Activated naive CD4-positive, alpha-beta T cell treated with anti-CD3 and anti-CD28 coated beads, Interleukin-2, amount 50 U/mL, for 24 hours (primary cell): Measurements from ENCODE around the gene MEGF11.
"Not testable (repeated sequence)": the region's sequence is repeated elsewhere in the genome, so short reads cannot be mapped to it uniquely, and the experiment has no call there.

Experiments used
- H3K27ac Mint-ChIP-seq: one replicate; pipeline ENCODE4 v1.8.0; 2021; ENCODE audit warnings: mild to moderate bottlenecking, mixed read lengths
- H3K27me3 Mint-ChIP-seq: one replicate; pipeline ENCODE4 v1.8.0; 2021; ENCODE audit warnings: mixed read lengths
- H3K36me3 Mint-ChIP-seq: one replicate; pipeline ENCODE4 v1.8.0; 2021; ENCODE audit warnings: mixed read lengths
- H3K4me1 Mint-ChIP-seq: one replicate; pipeline ENCODE4 v1.8.0; 2021; ENCODE audit warnings: mixed read lengths
- H3K4me3 Mint-ChIP-seq: one replicate; pipeline ENCODE4 v1.8.0; 2021; ENCODE audit warnings: mild to moderate bottlenecking, mixed read lengths
- H3K9me3 Mint-ChIP-seq: one replicate; pipeline ENCODE4 v1.8.0; 2021; ENCODE audit warnings: mixed read lengths

MEGF11 gene

DNA sequence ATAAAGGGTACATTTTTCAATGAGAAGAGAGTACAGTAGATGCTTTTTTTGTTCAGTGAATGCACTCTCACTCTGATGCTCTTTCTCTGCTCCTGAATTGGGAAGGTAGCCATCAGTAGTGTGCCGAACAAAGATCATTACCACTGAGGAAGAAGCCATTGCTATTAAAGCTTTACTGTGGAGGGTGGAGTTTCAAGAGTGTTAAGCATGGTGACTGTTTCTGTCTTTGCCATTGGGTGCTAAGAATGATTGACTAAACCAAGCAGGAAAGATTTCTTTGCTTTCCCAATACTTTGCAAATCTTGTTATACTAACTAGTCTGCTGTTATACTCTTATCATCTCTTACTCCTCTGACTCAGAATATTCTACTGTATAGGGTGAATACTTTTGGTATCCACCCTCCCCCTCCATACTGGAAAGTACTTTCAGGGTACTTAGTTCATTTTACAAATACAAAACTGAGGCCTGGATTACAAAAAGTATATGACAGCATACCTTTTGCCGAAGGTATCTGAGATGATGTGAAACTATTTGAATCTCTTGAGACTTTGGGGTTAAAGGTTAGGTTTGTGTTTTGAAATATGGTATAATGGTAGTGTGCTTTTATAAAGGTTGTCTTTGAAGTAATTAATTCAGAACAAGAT is 382.5 kb downstream of the MEGF11 start:
- Mint-ChIP-seq H3K9me3 (no peaks in the 10 kb centered on the region), H3K4me3 (peak overlapping the region; percentile 99), H3K36me3 (peaks cover 5% of the 10 kb centered on the region), H3K4me1 (peaks cover 47% of the 10 kb centered on the region), H3K27ac (peak overlapping the region; percentile 99), H3K27me3 (no peaks in the 10 kb centered on the region)

DNA sequence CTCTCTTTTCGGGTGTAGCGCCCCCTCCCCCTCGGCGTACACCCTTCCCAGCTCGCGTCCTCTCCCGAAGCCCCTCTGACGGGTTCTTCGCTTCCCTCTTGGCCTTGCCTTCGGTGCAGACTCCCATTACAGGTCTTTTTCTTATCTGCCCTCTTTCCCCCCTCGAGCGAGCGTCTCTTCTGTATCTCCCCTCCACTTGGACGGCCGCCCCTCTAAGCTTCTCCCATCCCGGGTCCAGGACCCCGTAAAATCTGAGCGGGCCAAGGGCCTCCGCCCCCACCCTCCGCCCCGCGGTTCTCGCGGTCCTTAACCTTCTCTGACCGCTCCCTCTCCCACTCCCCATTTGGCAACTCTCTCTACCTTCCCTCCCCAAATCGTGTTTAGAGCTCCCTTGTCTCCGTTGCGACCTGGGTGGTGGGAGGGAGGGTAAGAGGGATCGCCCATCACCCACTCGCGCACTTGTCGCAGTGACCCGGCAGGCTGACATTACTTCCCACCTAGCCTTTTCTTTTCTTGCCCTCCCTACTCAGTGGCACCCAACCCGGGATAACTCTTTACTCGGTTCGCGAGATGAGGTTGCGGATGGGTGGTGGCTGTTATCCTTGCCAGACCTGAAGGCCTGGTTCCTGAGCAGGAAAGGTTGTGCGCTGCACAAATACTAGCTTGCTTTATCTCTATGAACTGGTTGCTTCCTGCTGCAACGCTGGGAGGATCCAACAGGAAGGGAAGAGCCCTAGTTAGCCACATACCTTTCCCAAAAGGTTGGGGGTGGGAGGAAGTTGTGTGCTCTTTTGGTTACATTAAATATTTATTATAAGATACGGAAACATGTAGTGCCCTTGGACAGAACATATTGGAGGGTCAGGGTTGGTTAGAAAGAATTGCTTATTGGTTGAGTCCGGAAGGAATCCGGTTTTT is 383.3 kb downstream of the MEGF11 start:
- peak overlapping the region; percentile 99 for H3K27ac Mint-ChIP-seq
- peaks cover 5% of the 10 kb centered on the region for H3K36me3 Mint-ChIP-seq
- H3K27me3 Mint-ChIP-seq, result no peaks in the 10 kb centered on the region
- no peaks in the 10 kb centered on the region for H3K9me3 Mint-ChIP-seq
- H3K4me3 Mint-ChIP-seq, result peak overlapping the region; percentile 99
- H3K4me1 Mint-ChIP-seq, result peaks cover 40% of the 10 kb centered on the region

DNA sequence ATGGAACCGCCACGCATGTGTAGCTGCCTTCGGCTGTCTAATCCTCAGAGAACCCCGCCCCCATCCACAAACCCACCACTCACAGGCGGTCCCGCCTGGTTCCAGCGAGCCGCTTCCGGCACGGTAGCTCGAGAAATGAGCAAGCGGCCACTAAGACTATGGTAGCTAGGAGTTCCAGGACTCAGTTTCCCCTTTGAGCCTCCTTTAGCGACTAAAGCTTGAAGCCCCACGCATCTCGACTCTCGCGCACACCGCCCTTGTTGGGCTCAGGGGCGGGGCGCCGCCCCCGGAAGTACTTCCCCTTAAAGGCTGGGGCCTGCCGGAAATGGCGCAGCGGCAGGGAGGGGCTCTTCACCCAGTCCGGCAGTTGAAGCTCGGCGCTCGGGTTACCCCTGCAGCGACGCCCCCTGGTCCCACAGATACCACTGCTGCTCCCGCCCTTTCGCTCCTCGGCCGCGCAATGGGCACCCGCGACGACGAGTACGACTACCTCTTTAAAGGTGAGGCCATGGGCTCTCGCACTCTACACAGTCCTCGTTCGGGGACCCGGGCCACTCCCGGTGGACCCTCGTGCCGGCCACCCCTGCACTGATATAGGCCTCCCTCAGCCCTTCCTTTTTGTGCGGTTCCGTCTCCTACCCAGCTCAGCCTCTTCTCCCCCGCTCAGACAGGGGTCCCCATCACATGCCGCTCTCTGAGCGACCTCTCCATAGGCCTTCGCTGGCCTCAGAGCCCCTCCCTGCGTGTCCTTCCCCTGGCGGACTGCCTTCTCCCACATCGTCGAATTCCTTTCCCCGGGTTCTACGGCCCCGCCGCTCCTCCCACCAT is 384.2 kb downstream of the MEGF11 start, which contains the start of gene RAB11A:
RAB11A (plus strand) TSS at position 366 of the 828 bp plus-strand sequence; CDS start at position 461, 95 bp downstream.
- peaks cover 3% of the 10 kb centered on the region for H3K36me3 Mint-ChIP-seq
- peak within 1 kb of the TSS; percentile 99 for H3K4me3 Mint-ChIP-seq
- no peaks in the 10 kb centered on the region for H3K9me3 Mint-ChIP-seq
- peak within 1 kb of the TSS; percentile 99 for H3K27ac Mint-ChIP-seq
- H3K4me1 Mint-ChIP-seq, result peaks cover 36% of the 10 kb centered on the region
- no peaks in the 10 kb centered on the region for H3K27me3 Mint-ChIP-seq

DNA sequence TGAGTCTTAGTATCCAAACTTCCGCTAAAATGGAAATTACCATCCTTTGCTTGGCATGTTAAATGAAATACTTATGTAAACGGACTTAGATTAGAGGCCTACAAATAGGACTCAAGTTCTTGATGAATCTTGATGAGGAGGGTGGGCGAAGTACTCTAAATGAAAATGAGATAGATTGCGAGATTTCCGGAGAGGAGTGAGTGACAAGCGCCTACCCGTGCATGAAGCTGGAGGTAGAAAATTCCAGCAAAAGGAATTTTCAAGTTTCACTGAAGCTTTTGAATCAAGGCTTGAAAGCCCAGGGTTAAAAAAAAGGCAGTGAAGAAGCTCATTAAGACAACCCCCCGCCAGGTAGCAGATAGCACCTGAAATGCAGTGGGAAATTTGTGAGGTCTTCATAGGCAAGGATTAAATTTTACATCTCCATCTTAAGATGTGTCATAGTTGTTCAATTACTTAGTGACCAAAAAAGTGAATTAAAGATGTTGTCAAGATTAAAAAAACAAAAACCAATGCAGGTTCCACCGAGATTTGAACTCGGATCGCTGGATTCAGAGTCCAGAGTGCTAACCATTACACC is 384.9 kb downstream of the MEGF11 start:
- Mint-ChIP-seq H3K9me3 (no peaks in the 10 kb centered on the region), H3K27ac (peak overlapping the region; percentile 99), H3K36me3 (peaks cover 3% of the 10 kb centered on the region), H3K4me1 (peaks cover 35% of the 10 kb centered on the region), H3K27me3 (no peaks in the 10 kb centered on the region), H3K4me3 (peak overlapping the region; percentile 99)

DNA sequence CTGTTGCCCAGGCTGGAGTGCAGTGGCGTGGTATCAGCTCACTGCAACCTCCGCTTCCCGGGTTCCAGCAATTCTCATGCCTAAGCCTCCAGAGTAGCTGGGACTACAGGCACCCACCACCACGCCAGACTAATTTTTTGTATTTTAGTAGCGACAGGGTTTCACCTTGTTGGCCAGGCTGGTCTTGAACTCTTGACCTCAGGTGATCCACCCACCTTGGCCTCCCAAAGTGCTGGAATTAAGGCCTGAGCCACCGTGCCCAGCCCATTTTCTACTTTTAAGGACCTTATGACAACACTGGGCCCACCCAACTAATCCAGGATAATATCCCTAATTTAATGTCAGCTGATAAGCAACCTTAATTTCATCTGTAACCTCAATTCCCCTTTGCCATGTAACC is 385.6 kb downstream of the MEGF11 start:
- not testable (repeated sequence) for H3K27ac Mint-ChIP-seq, H3K27me3 Mint-ChIP-seq, H3K9me3 Mint-ChIP-seq, H3K4me3 Mint-ChIP-seq, H3K36me3 Mint-ChIP-seq
- peaks cover 31% of the 10 kb centered on the region for H3K4me1 Mint-ChIP-seq

DNA sequence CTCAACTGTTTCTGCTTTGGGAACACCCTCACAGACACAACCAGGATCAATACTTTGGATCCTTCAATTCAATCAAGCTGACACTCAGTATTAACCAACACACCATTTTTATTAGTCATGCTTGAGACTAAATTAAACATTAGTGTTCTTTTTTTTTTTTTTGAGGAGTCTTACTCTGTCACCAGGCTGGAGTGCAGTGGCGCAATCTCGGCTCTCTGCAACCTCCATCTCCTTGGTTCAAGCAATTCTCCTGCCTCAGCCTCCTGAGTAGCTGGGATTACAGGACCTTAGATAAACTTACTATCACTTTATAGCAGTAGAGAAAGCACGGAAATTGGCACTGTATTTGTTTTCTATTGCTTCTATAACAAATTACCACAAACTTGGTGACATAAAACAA is 386.3 kb downstream of the MEGF11 start:
- Mint-ChIP-seq H3K9me3 (no peaks in the 10 kb centered on the region), H3K36me3 (no peaks in the 10 kb centered on the region), H3K27ac (no peak overlapping the region), H3K27me3 (no peaks in the 10 kb centered on the region), H3K4me3 (no peak overlapping the region), H3K4me1 (peaks cover 24% of the 10 kb centered on the region)

DNA sequence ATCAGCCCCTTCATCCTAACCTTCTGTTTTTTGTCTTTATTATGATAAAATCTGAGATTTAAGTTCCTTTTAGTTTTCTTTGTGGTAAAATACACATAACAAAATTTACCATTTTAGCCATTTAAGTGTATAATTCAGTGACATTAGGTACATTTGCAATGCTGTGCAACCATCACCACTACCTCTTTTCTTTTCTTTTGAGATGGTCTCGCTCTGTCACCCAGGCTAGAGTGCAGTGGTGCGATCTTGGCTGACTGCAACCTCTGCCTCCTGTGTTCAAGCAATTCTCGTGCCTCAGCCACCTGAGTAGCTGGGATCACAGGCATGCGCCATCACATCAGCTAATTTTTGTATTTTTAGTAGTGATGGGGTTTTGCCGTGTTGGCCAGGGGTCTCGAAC is 390.4 kb downstream of the MEGF11 start:
- Mint-ChIP-seq H3K36me3 (no peaks in the 10 kb centered on the region), H3K4me3 (no peak overlapping the region), H3K27ac (no peak overlapping the region), H3K9me3 (no peaks in the 10 kb centered on the region), H3K4me1 (peaks cover 5% of the 10 kb centered on the region), H3K27me3 (no peaks in the 10 kb centered on the region)

DNA sequence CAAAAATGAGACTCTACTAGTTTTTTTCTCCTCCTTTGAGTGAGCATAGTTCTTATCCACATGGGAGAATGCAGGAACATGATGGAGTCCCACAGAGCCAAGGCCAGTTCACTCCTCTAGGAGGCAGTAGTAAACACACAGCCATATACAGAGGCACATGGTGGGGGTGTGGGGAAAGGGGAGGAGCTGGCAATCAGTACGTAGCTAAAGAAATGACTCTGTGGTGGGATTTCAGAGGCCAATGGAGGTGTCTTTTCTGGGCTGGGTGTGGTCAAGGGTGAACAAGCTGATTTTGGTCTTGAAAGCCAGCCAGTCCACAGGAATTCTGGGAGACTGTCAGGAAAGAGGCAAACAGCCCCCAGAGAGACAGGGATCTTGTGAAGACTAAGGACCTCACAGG is 390.9 kb downstream of the MEGF11 start:
- H3K4me1 Mint-ChIP-seq, result peaks cover 9% of the 10 kb centered on the region
- H3K27me3 Mint-ChIP-seq, result no peaks in the 10 kb centered on the region
- no peak overlapping the region for H3K4me3 Mint-ChIP-seq
- H3K36me3 Mint-ChIP-seq, result no peaks in the 10 kb centered on the region
- H3K9me3 Mint-ChIP-seq, result no peaks in the 10 kb centered on the region
- H3K27ac Mint-ChIP-seq, result no peak overlapping the region

DNA sequence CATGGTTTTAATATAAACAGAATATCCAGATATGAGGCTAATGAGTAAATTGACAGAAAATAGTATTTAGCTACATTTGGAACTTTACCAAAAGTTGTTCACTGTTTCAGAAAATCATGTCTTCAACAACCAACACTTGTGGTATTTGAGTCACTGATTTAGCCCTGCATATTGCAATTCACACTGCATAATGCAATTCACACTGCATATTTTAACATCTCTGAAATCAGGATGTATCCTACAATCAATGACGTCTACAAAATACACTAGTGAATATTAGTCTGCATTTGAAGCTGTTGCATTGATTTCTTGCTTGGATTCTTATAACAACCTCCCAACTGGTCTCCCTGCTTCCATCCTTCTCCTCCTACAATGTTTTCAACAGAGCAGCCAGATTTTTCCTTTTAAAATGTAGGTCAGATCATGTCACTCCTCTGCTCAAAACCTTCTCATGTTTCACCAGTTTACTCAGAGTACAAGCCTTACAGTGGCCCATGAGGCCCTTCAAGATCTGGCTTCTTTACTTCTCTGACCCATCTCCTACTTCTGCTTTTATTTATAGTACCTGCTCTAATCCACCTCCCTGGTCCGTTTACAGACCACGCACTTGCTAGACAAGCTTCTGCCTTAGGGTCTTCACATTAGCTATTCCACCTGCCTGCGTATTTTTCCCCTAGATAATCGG is 395.7 kb downstream of the MEGF11 start:
- Mint-ChIP-seq H3K4me3 (no peak overlapping the region), H3K36me3 (no peaks in the 10 kb centered on the region), H3K9me3 (no peaks in the 10 kb centered on the region), H3K27me3 (no peaks in the 10 kb centered on the region), H3K27ac (peak overlapping the region; percentile 8), H3K4me1 (peaks cover 13% of the 10 kb centered on the region)

DNA sequence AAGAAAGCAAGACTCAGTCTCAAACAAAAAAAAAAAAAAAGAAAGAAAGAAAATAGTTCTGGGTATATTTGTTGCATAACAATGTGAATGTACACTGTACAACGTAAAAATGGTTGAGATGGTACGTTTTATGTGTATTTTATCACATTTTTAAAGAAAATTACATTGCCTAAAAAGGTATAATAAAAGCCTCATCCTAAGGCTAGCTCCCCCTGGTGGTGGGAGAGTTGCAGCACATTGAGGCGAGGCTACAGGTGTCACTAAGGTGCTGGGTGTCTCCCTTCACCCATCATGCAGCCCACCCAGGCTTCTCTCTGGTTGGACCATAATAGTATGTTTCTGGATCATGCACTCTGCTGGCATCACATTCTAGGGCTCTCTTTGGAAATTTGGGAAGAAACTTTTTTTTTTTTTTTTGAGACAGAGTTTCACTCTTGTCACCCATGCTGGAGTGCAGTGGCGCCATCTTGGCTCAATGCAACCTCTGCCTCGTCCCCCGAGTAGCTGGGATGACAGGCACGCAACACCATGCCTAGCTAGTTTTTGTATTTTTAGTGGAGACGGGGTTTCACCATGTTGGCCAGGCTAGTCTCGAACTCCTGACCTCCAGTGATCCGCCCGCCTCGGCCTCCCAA is 396.6 kb downstream of the MEGF11 start:
- H3K27ac Mint-ChIP-seq, result no peak overlapping the region
- H3K9me3 Mint-ChIP-seq, result no peaks in the 10 kb centered on the region
- H3K4me1 Mint-ChIP-seq, result peaks cover 13% of the 10 kb centered on the region
- H3K27me3 Mint-ChIP-seq, result no peaks in the 10 kb centered on the region
- no peak overlapping the region for H3K4me3 Mint-ChIP-seq
- no peaks in the 10 kb centered on the region for H3K36me3 Mint-ChIP-seq

DNA sequence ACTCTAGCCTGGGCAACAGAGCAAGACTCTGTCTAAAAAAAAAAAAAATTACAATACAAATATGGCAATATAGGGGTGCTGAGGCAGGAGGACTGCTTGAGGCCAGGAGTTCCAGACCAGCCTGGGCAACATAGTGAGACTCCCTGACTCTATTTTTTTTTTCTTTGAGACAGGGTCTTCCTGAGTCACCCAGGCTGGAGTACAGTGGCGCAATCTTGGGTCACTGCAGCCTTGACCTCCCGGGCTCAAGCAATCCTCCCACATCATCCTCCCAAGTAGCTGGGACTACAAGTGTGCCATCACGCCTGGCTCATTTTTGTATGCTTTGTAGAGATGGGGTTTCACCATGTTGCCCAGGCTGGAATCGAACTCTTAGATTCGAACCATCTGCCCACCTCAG is 401.6 kb downstream of the MEGF11 start:
- no peak overlapping the region for H3K27ac Mint-ChIP-seq
- peaks cover 9% of the 10 kb centered on the region for H3K4me1 Mint-ChIP-seq
- H3K9me3 Mint-ChIP-seq, result no peaks in the 10 kb centered on the region
- no peaks in the 10 kb centered on the region for H3K36me3 Mint-ChIP-seq
- H3K27me3 Mint-ChIP-seq, result no peaks in the 10 kb centered on the region
- no peak overlapping the region for H3K4me3 Mint-ChIP-seq

DNA sequence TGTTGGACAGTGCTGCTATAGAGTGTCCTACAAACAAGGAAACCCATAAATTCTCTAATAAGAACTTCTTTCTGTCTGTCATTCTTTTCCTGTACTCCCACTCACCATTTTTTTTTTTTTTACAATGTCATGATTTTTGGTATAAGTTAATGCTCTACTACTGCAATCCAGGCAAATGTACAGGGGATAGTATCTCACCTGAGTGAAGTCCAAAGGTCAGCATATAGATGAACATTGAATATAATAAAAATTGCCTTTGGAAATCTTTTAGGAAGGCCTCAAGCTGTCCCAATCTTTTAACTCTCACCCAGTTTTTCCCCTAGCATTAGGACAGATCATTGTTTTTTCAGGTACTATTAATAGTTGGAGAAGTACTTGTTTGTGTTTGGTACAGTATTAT is 405.6 kb downstream of the MEGF11 start:
- no peaks in the 10 kb centered on the region for H3K36me3 Mint-ChIP-seq
- H3K27me3 Mint-ChIP-seq, result no peaks in the 10 kb centered on the region
- peaks cover 6% of the 10 kb centered on the region for H3K4me1 Mint-ChIP-seq
- H3K4me3 Mint-ChIP-seq, result no peak overlapping the region
- no peaks in the 10 kb centered on the region for H3K9me3 Mint-ChIP-seq
- no peak overlapping the region for H3K27ac Mint-ChIP-seq

DNA sequence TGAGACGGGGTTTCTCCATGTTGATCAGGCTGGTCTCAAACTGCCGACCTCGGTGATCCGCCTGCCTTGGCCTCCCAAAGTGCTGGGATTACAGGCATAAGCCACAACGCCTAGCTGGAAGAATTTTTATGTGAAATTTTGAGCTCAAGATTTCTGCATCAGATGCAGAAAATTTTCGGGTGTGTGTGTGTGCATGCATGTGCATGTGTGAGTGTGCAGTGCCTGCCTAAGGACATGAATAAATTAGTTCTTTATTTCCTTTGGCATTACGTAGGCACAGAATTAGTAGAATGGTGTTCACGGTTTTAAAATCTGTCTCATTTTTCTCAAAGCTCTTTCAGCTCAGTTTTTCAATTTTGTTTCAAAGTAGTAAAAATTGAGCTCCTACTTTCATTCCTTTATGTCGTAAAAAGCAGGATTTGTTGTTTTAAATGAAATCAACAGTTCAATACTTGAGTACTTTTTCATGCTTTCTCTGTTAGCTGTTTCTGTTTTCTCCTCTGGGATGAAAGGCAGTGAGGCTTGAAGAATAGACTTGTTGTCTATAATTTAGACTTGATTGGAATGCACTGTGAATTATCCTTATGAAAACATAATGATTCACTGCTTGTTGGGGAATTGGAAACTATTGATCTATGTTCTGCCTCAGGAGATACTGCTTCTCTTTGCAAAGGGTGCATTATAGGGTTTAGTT is 407.6 kb downstream of the MEGF11 start:
- no peaks in the 10 kb centered on the region for H3K9me3 Mint-ChIP-seq
- H3K4me1 Mint-ChIP-seq, result peaks cover 6% of the 10 kb centered on the region

More for the DNA sequence above, 407.6 kb downstream of the MEGF11 start:
- Mint-ChIP-seq H3K36me3 (no peaks in the 10 kb centered on the region), H3K27ac (no peak overlapping the region), H3K4me3 (no peak overlapping the region), H3K27me3 (no peaks in the 10 kb centered on the region)
